ENCODE data around the gene MTCH1. TPM values are rescaled to one million over a fixed set of nuclear protein-coding genes. Genes with fewer than 3 reads are reported as not detected.

MTCH1 gene
- 88.0 TPM for total RNA-seq

- ATAC-seq, result peak; percentile 96
Observed at GRCh38 chr6:36985808-36986703, at the start of gene MTCH1. Gene MTCH1 (minus strand): TSS chr6:36986196. CDS start chr6:36986173, 23 bp downstream.

GRCh38 chr6:37033819-37034795, 48.1 kb upstream of the MTCH1 start:
- ATAC-seq, result no peak

GRCh38 chr6:37033255-37033654, 47.3 kb upstream of the MTCH1 start:
- peak; percentile 55 for ATAC-seq

- ATAC-seq, result no peak
Observed at GRCh38 chr6:37032239-37032638, 46.2 kb upstream of the MTCH1 start.

- no peak for ATAC-seq
Observed at GRCh38 chr6:37030599-37030998, 44.6 kb upstream of the MTCH1 start.

- peak; percentile 64 for ATAC-seq
Observed at GRCh38 chr6:37029249-37029971, 43.4 kb upstream of the MTCH1 start.

GRCh38 chr6:37027811-37028469, 41.9 kb upstream of the MTCH1 start:
- ATAC-seq, result no peak

- ATAC-seq, result no peak
Observed at GRCh38 chr6:37027036-37027720, 41.2 kb upstream of the MTCH1 start.

GRCh38 chr6:37025621-37026466, 39.8 kb upstream of the MTCH1 start:
- no peak for ATAC-seq

- ATAC-seq, result peak; percentile 87
Observed at GRCh38 chr6:37024656-37025337, 38.8 kb upstream of the MTCH1 start.

- no peak for ATAC-seq
Observed at GRCh38 chr6:37022135-37022863, 36.3 kb upstream of the MTCH1 start.

- ATAC-seq, result no peak
Observed at GRCh38 chr6:37021356-37022129, 35.5 kb upstream of the MTCH1 start.

GRCh38 chr6:37020812-37021211, 34.8 kb upstream of the MTCH1 start:
- ATAC-seq, result no peak

GRCh38 chr6:37020381-37020780, 34.4 kb upstream of the MTCH1 start:
- ATAC-seq, result peak; percentile 8

GRCh38 chr6:37019065-37019450, 33.1 kb upstream of the MTCH1 start:
- ATAC-seq, result no peak

- peak; percentile 85 for ATAC-seq
Observed at GRCh38 chr6:37018198-37019064, 32.4 kb upstream of the MTCH1 start.

GRCh38 chr6:37017606-37018197, 31.7 kb upstream of the MTCH1 start:
- ATAC-seq, result no peak

Measured in esophagus mucosa (tissue), 1 donor.